ENCODE measurements around the gene FBXO31.
"Not testable (repeated sequence)": the region's sequence is repeated elsewhere in the genome, so short reads cannot be mapped to it uniquely, and the experiment has no call there.

The FBXO31 gene

DNA sequence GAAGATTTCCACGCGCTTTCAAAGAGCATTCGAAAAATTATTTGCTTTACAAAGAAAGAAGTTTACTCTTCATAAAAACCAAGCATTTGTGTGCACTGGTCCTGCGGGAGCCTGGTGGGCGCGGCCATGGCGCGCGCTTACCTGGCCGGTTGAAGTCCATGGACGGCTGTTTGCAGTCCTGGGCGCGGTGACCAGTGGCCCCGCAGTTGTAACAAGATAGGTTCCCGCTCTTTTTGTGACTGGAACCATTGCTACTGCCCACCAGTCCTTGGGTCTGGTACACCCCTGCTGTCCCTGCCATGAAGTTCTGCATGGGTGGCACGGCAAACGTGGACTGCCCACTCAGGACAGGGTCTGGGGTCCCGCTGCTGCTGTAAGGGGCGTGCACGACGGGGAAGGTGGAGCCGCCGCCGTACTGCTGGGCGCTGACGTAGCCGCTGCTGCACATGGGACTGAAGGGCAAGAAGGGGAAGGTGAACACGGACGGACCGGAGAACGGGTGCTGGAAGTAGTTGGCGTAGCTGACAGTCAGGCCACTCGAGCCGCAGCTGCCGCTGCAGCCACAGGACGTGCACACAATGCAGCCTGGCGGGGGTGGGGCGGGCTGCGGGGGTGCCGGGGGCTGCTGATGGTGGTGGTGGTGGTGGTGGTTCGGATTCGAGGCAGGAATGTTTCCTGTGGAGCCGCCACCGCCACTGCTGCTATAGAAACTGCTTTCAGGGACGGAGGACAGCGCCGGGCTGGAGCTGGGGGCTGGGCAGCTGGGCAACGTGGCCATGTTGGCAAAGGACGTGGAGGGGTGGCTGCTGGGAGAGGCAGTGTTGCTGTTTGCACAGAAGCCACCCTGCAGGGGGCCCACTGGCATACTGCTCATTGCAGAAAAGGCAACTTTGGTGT lies 28.0 kb upstream of the FBXO31 start:
- no peak for DNase-seq (ENCODE audit: low read depth)

DNA sequence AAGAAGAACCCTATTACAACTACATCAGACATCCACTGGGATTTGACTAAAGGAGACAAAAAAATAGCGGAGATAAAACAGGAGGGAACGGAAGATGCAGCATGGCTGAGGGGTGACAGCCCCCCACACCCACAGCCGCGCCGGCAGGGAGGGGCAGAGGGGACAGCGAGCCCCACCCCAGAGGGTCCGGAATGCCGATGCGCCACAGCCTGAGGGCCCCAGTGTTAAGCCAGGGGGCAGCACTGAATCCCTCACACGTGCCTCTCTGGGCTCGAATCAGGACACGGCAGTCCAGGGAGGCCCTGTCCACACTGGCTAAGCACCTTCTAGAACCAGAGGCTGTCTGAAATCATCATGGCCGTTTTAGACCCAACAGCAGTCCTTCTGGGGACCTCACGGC lies 27.4 kb upstream of the FBXO31 start:
- no peak for DNase-seq (ENCODE audit: low read depth)

DNA sequence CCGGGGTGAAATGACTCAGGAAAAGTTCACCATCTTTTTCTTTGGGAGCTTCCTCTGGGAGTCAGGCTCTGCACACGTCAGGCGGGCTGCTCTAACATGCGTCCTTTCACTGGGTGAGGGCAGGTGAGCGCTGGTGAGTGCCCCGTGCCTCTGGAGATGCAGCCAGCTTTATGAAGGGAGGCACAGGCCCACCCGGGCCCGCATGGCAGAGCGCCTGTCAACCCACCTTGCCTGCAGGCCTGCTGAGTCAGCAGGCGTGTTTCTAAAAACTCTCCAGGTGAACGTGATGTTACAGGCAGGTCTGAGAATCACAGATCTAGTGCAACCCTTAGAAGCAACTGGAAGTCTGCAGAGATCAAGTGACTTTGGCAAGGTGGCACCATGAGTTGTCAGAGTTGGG lies 27.0 kb upstream of the FBXO31 start:
- no peak for DNase-seq (ENCODE audit: low read depth)

DNA sequence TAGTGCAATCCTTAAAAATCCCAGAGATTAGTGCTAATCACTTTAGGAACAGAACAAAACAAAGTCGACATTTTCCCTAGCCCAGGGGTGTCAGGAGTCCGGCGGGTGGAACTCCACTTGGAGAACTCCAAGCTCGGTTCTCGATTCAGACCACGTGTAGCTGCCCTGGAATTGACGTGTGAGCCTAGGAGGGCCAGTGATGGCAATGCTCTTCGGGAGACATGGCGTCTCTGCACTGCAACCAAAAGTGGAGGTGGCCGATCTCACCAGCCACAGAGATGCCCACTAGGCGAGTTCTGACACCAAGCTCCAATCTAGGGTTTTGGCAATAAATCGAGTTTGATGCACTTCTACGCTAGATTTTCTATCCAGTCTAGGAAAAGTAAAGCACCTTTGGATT lies 26.2 kb upstream of the FBXO31 start:
- no peak for DNase-seq (ENCODE audit: low read depth)

DNA sequence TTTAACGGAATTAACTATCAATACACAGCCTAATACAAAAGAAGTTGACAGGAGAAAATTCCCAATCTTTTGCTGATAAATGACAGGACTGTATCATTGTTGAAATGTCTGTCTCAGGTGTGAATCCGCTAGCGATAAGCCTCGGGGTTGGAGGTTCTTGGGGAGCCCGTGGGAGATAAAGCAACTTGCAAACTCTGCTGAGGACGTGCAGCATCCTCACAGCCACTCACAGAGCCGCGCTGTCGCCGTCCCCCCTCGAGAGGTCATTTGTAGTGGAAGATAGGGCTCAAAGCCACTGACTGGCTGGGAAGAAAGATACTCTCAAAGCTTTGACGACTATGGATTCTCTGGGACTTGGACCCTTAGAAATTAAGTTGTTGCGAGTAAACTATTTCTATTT lies 25.6 kb upstream of the FBXO31 start:
- DNase-seq (ENCODE audit: low read depth): no peak

DNA sequence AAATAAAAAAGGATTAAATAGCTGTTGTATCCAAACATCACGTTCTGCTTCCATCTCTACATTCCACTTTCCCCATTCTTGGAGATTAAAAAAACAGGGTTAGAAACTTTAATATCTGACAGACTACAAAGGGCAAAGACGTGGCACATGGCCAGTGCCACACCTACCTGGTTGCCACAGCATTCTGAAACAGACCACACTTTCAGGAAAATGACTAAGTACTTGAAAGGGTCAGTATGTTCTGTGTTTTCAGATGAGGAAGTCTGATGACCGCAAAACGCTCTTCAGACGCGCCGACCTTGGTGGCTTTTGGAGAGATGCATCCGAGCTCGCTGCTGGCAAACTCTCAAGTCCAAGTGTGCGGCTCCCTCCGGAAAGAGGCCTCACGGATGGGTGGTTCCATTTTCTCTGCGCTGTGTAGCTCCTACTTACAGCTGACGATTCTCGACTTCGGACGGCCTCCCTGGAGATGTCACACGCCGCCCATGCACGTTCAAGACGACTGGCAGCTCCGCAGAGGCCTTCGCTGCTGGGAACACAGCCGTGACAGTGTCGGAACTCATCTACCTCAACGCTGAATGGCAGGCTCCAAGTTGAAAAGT lies 24.0 kb upstream of the FBXO31 start:
- DNase-seq (ENCODE audit: low read depth): peak; percentile 89

DNA sequence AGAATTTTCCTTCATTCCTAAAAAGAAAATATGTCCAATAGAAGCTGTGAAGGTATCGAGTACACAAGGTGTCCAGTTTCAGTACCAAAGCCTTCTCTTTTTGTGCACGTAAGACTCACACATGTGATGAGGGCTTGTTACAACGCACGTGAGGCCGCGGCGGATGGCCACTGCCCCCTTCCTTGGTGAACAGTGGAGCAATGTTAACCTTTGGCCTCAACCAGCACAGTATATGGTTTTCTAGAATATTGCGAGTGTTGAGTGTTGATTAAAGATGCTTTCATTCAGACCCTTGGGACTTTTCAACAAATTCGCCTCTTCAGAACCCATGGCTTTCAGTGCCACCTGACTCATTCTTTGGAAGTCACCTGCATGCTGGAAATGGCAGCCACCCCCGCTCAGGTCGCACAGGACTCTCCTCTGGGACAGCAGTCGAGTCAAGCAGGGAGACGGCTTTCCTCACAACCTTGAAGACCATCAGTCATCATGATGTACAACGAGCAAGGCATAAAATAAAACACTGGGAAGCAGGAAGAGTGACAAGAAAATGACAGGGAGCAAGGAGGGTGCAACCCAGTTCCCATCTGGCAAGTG lies 23.0 kb upstream of the FBXO31 start:
- no peak for DNase-seq (ENCODE audit: low read depth)

DNA sequence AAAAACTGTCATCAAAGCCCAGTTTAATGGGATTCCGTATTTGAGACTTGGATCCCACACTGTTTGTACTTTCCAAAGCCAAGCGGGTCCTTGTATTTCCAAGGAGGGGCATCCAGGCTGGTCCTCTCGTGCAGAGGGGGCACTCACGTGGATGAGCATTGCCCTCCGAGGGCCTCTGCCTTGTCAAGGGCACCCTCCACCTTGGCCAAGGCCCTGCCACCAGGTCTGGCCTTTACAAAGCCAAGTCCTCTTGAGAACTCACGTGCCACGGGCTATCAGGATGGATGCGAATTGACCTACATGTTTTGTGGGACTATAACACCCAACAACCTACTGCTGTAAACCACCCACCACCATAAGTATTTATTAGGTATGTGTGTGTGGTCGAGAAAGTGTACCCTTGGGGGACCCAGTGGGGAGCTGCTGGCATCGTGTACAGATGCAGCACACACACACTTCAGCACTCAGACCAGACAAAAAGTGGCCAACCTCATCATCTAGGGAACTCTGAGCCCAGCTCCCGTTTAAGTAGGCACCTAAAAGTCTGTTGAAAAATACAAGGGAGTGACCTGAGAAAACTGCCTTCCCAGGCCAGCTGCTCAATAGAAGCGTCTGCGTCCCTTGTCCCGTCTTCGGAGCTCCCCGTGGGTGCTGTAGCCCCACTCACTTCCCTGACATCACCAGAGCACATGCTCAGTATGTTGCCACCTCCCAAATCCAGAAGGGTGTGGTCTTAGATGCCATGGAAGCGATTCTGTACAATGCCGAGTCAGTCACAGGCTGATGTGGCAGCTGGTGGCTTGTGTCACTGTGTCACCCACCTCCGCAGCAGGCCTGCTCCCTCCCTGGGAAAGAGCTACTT lies 21.4 kb upstream of the FBXO31 start:
- DNase-seq (ENCODE audit: low read depth): no peak

DNA sequence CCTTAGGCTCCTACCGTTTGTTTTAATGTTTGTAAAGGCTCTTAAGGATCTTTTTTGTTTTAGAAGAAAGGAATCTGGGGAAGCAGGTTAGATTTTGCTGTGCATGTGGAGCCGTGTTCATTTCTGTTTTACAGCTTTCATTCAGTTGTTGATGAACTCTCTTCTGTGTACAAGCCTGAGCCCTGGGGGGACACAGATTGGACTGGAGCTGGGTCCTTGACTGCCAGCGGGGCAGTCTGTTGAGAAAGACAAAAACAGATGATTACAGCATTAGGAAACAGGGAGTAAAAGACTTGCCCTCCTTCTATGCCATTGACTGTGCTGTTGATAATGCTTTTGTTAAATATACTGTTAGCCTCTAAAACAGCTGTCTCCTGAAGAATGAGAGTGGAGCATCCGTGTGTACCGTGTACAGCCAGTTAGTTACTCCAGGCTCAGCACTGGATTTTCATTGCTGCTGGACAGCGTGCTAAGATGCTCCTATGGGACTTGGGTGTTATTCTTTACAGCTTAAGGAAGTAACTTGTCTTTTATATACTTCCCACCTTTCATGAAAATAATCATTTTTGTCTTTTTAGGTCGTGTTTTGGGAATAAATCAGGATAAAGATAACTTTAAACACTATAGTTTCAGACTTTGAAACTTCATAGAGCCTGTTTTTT lies 11.7 kb upstream of the FBXO31 start:
- DNase-seq (ENCODE audit: low read depth): no peak

DNA sequence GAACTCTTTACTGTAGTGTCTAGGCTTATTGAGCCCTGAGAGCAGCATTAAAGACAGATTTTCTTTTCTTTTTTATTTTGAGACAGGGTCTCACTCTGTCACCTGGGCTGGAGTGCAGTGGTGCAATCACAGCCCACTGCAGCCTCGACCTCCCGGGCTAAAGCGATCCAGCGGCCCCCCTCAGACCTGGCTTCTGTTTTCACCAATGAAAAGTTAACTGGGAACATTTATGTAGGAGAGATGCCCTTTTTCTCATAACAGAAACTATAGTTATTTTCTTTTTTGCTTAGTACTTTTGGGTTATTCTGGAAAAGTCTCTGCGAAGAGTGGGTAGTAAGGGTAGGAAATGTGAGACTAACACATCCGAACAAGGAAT lies 10.1 kb upstream of the FBXO31 start:
- DNase-seq (ENCODE audit: low read depth): no peak

DNA sequence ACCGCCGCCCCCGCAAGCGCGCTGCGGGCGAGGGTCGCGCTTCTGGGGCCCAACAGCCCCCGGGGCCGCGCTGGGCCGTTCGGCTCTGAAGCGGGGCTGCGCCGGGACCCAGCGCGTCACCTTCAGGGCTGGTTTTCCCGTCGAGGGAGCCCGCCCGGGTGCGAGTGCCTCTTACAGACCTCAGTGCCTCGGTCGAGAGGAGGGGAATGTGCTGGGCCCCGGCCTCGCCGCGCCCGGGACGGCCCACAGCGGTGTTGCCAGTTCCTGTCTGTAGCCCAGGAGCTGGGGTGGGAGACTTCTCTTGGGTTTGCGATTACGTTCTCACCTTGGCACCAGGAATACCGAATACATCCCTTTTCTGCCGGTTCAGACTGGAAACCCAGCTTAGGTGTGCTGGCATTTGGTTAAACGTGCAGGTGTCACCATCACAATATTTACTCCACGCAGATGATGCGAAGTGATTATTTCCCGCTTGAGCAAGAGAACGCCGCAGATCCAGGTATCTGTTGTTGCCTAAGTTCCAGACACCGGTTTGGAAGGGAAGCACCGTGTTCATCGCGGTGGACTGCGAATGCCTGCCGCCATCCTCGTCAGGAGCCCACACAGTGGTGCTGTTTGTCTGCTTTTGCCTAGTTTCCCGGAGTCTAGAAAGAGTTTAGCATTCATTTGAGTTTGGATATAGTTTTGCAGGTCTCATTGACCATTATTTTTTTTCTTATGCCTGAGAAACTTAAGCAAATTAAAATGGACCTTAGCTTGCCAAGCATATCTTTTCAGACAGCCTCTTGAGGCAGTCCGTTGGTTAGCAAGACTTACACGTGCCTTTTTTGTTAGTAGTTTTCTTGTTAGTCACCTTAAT lies 9.5 kb upstream of the FBXO31 start:
- peak; percentile 53 for DNase-seq (ENCODE audit: low read depth)

DNA sequence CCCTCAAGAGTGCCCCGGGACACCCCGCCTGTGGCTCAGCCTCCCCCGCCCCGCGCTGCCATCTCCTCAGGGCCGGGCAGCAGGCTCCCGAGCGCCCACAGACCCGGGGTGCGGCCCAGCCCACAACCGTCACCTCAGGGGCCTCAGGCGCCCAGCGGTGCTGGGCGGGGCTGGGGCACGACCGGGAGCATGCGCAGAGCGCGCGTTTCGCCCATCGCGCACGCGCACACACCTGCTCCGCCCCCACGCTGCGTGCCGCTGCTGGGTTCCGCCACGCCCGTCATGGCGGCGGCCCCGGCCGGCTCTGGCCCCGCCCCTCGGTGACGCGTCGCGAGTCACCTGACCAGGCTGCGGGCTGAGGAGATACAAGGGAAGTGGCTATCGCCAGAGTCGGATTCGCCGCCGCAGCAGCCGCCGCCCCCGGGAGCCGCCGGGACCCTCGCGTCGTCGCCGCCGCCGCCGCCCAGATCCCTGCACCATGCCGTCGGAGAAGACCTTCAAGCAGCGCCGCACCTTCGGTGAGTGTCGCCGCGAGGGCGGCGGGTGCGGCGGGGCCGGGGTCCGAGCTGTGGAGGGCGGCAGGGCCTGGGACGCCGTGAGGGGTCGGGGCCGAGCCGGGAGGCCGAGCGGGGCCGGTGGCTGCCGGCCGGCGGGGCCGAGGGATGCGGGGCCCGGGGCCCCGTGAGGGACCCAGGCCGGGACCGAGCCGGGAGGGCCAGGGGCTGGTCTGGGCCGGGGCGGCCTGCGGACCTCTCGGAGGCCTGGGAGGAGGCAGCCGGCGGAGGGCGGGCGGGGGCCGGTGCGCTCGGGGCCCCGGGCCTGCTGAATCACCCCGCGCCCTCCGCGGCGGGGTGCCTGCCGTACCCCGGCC lies 8.6 kb upstream of the FBXO31 start, which contains the start of gene MAP1LC3B:
TSS of gene MAP1LC3B (plus strand) at position 387 of the 871 bp plus-strand sequence. CDS start at position 479, 92 bp downstream.
- peak; percentile 96 for DNase-seq (ENCODE audit: low read depth)

DNA sequence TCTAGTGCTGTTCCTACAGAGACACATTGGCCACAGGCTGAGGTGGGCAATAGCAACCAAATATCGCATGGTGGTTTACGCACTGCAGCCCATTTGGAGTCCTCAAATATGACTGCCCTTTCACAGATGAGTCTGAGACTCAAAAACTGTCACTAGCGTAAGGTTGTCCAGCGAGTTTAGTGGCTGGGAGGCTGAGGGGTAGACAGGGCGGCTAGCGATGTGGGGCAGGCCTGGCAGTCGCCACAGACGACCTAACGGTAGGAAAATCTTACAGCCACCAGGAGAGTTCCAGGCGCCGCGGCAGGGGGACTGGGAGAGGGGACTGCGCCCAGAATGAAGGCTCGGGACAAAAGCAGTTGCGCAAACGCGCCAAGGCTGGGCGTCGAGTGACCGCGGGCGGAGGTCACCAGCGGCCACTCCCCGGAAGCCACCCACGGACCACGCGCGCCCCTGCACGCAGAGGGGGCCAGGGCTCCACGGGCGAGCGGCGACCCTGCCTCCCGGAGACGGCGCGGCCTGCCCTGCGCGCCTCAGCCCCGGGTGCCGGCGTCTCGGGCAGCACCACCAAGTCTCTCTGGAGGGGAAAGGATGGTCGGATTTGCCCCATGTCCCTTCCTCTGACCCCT lies 7.9 kb upstream of the FBXO31 start:
- DNase-seq (ENCODE audit: low read depth): no peak

DNA sequence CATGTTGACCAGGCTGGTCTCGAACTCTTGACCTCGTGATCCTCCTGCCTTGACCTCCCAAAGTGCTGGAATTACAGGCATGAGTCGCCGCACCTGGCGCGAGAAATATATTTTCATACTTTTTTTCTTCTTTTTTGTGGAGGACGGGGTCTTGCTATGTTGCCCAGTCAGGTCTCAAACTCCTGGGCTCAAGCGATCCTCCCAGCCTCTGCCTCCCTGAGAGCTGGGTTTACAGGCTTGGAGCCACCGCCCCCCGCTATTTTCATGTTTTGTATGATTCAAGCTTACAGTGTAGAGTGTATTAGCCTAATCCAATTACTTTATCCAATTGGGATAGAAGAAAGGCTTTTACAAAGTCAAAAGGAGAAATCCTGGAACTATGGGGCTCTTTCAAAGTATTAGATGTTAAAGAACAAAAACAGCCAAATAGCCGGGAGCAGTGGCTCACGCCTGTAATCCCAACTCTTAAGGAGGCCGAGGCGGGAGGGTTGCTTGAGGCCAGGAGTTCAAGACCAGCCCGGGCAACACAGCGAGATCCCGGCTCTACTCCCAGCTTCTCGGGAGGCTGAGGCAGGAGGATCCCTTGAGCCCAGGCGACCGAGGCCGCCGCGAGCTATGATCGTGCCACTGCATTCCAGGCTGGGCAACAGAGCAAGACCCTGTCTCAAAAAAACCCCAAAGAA lies 7.2 kb upstream of the FBXO31 start:
- DNase-seq (ENCODE audit: low read depth): no peak

DNA sequence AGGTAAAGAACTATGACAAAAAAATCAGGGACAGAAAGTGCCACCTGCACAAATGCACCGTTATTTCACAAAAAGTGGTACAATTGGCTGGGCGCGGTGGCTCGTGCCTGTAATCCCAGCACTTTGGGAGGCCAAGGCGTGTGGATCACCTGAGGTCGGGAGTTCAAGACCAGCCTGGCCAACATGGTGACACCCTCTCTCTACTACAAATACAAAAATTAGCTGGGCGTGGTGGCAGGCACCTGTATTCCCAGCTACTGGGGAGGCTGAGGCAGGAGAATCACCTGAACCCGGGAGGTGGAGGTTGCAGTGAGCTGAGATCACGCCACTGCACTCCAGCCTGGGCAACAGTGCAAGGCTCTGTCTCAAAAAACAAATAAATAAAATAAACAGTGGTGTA lies 6.3 kb upstream of the FBXO31 start:
- DNase-seq (ENCODE audit: low read depth): not testable (repeated sequence)

DNA sequence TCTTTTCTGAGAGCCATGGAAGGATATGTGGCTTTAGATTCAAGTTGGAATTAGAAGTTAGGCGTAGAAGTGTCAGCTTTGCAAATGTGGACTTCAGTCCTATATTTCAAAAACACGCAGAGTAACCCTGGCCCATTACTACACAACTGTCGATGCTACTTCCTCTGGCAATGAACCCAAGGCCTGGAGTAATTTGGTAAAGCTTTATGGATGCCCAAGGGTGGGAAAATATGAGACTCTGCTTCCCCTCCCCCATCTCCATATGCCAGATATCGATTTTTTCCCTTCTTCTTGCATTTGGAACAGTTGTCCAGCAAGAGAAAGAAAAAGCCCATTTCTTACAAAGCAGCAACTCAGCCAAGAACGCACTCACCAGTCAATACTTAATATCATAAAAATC lies 5.7 kb upstream of the FBXO31 start:
- DNase-seq (ENCODE audit: low read depth): no peak

DNA sequence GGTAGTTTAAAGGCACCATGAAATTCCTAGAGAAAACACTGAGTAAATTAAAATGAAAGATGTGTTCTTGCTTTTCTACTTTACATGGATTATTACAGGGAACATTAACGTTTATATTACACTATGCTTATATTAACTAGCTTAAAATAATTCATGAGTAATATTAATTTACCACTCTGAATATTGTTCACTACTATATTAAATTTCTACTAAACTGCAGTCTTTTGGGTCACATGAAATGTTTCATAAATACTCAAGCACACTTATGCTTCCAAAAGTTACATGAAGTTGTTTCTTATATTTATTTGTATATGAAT lies 5.2 kb upstream of the FBXO31 start:
- no peak for DNase-seq (ENCODE audit: low read depth)

DNA sequence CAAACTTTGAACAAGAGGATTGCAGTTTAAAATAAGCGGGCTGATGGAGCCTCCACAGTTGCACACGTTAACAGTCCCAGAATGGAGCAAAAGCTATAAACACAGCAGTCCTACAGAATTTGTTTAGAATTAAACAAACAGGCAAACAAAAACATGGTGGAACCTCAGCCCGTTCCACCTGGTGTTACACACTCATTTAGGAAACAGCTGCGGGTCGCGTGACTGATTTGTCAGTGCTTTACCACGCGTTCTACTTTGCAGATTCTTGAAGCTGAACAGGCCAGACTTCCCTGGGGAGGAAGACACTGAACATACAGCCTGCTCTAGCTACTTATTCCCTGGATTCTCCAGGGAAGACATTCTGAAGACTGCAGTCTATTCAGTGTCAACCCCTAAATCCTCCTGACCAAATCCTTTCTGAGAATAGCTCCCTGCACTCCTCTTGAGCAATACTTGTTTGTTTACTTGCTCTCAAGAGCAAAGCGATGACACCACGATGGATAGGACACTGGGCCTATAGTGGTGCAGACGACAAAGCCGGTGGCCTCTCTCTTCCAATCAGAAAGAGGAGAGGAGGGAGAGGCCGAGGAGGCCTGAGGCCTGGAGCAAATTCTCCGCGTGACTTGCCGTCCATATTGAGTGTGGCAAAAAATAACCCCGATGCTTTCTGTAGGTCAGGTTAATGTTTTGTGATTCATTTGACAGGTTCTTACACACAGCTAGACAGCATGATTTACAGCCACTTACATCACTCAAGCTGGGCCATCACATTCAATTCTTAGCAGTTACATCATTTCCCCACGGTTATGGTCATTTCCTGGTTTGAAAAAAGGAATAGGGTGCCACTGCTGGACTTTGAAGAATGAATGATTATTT lies 4.6 kb upstream of the FBXO31 start:
- DNase-seq (ENCODE audit: low read depth): peak; percentile 99
